Common myeloid progenitor, CD34-positive (primary cell): Measurements from ENCODE around the gene LMBR1L.

Experiments used
- CTCF ChIA-PET: fragments of 350-600 bp; sonication (Branson Sonifier 250); formaldehyde crosslinking; loops from one replicate; lab custom pipeline; 2021; ENCODE audit warnings: antibody characterized with exemption; lab: Charles Lee
- POLR2A ChIA-PET: fragments of 350-600 bp; sonication (Branson Sonifier 250); formaldehyde crosslinking; loops from one replicate; lab custom pipeline; 2021; ENCODE audit warnings: antibody characterized with exemption; lab: Charles Lee
- DNase-seq, 3 donors: peaks; one replicate each; pipeline versions ENCODE4 v3.0.0 to v3.0.0-alpha.2; 2013
- H3K27ac ChIP-seq, 2 experiments: 1 replicate in 1 of 2; 2 replicates in 1 of 2; pipeline ENCODE4 v1.7.0; 2013; ENCODE audit warnings: inconsistent platforms in 2 of 2, low read length in 2 of 2, mild to moderate bottlenecking in 2 of 2, low read depth in 1 of 2, moderate library complexity in 1 of 2; ENCODE audit not compliant: severe bottlenecking in 2 of 2, insufficient read depth in 1 of 2, poor library complexity in 1 of 2
- H3K27me3 ChIP-seq, 5 experiments: replicated peaks in 2 of 5; 1 replicate in 3 of 5; 2 replicates in 2 of 5; pipeline versions ENCODE4 v1.6.1 to v1.7.0; 2013; ENCODE audit warnings: low read length in 4 of 5, mild to moderate bottlenecking in 2 of 5, moderate library complexity in 2 of 5, inconsistent platforms in 1 of 5; ENCODE audit not compliant: insufficient read depth in 5 of 5, control insufficient read depth in 4 of 5
- H3K36me3 ChIP-seq, 4 experiments: 1 replicate in 2 of 4; 2 replicates in 2 of 4; pipeline versions ENCODE4 v1.6.1 to v1.7.0; 2013; ENCODE audit warnings: low read length in 3 of 4, control low read depth in 1 of 4, mild to moderate bottlenecking in 1 of 4; ENCODE audit not compliant: control insufficient read depth in 4 of 4, insufficient read depth in 4 of 4
- H3K4me1 ChIP-seq, 4 experiments: 1 replicate in 3 of 4; 2 replicates in 1 of 4; pipeline versions ENCODE4 v1.6.1 to v1.7.1; 2013; ENCODE audit warnings: low read length in 3 of 4, mild to moderate bottlenecking in 3 of 4, control low read depth in 1 of 4, inconsistent platforms in 1 of 4, moderate library complexity in 1 of 4; ENCODE audit not compliant: control insufficient read depth in 4 of 4, insufficient read depth in 4 of 4; ENCODE audit errors: control extremely low read depth in 1 of 4
- H3K4me3 ChIP-seq, 7 experiments: 1 replicate in 4 of 7; 2 replicates in 3 of 7; pipeline versions ENCODE4 v1.5.1 to v1.7.0; 2013; ENCODE audit warnings: mild to moderate bottlenecking in 7 of 7, low read length in 6 of 7, moderate library complexity in 6 of 7, inconsistent platforms in 2 of 7, low read depth in 2 of 7, control low read depth in 1 of 7; ENCODE audit not compliant: insufficient read depth in 4 of 7, control insufficient read depth in 1 of 7; ENCODE audit errors: extremely low read depth in 1 of 7
- H3K9me3 ChIP-seq, 5 experiments: 1 replicate in 4 of 5; 2 replicates in 1 of 5; pipeline versions ENCODE4 v1.6.1 to v1.7.1; 2013; ENCODE audit warnings: low read length in 4 of 5, mild to moderate bottlenecking in 2 of 5, inconsistent platforms in 1 of 5, low read depth in 1 of 5, moderate library complexity in 1 of 5; ENCODE audit not compliant: control insufficient read depth in 4 of 5, insufficient read depth in 2 of 5; ENCODE audit errors: control extremely low read depth in 1 of 5
- WGBS: methylation state at CpG from one replicate; pipeline ENCODE4 v1.1.5; 2013; ENCODE audit not compliant: insufficient coverage; 5-methylcytosine and 5-hydroxymethylcytosine counted together

Gene LMBR1L

DNA sequence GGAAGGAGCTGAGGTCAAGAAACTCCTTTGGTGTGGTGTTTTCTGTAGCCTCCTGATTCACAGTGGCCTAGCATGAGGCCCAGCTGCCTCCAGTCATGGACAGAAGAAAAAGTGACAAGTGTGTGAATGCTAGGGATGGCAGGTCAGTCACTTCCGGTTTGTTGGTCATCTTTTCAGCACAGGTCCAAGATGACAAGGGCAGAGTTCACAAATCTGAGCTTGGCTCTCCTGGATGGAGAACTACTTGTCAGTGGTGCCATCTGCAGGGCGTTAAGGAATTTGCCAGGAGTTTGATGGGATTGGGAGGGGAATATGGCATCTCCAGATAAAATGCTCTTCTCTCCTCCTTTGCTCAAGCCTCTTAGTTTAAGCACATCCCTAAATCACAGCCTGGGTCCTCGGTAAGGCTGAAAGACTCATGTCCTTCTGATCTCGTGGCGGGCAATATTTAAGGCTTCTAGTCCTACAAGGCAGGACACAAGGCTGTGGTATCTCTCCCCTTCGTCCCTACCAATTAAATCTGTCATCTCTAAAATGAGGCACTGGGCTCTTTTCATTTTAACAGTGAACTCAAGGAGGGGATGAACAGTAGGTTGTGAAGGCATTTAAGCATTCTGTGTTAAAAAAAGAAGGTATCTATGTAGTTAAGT lies 10.5 kb upstream of the LMBR1L start:
- CTCF ChIA-PET = interaction anchor here (0.9 to 5.8 kb wide), 7 partner anchors 10 to 116 kb away, joined by 3 to 22 read pairs (median 4); partner anchors contain the start of genes LMBR1L and TUBA1B
- POLR2A ChIA-PET = no interaction called here
- no peak overlapping the region for H3K27ac ChIP-seq
- no peaks in the 10 kb centered on the region for H3K36me3 ChIP-seq
- H3K4me3 ChIP-seq = no peak overlapping the region
- 76% methylated on average over 2 of the region's 6 CpGs for WGBS
- H3K9me3 ChIP-seq = no peaks in the 10 kb centered on the region
- peak in 1 of 3 donors; percentile 19 for DNase-seq
- H3K4me1 ChIP-seq = no peaks in the 10 kb centered on the region
- H3K27me3 ChIP-seq = no peaks in the 10 kb centered on the region

- WGBS = 61% methylated on average over 3 of the region's 6 CpGs
- Histone ChIP-seq H3K4me3 (peak overlapping the region in 5 of 7 experiments; percentile 33 to 98 (median 90)), H3K4me1 (peaks cover 4 to 21% (median 18%) of the 10 kb centered on the region in 4 experiments), H3K36me3 (peaks cover 0 to 7% (median 5%) of the 10 kb centered on the region in 4 experiments), H3K27me3 (no peaks in the 10 kb centered on the region), H3K27ac (peak overlapping the region; percentile 23 to 89), H3K9me3 (no peaks in the 10 kb centered on the region)
- ChIA-PET POLR2A (interaction anchor here (1.2 to 3.4 kb wide), 3 partner anchors 9 to 78 kb away, joined by 5 to 25 read pairs (median 7); partner anchors contain the start of genes TUBA1A and TUBA1B), CTCF (interaction anchor here (1.6 to 20.9 kb wide), 6 partner anchors 8 to 44 kb away, joined by 5 to 326 read pairs (median 105); partner anchors contain the start of genes DHH, RHEBL1 and TUBA1B)
- no peak for DNase-seq
Observed at GRCh38 chr12:49111206-49111605, 559 bp upstream of the LMBR1L start.

GRCh38 chr12:49109641-49110463 lies 795 bp downstream of the LMBR1L start:
- 6% methylated on average over 18 of the region's 33 CpGs for WGBS
- no peaks in the 10 kb centered on the region for H3K27me3 ChIP-seq
- H3K4me1 ChIP-seq = peaks cover 4 to 23% (median 20%) of the 10 kb centered on the region in 4 experiments
- peak overlapping the region; percentile 73 to 98 (median 90) for H3K4me3 ChIP-seq
- peaks cover 0 to 19% (median 14%) of the 10 kb centered on the region in 4 experiments for H3K36me3 ChIP-seq
- H3K27ac ChIP-seq = peak overlapping the region; percentile 72 to 89
- POLR2A ChIA-PET = interaction anchor here (1.2 to 3.4 kb wide), 3 partner anchors 8 to 79 kb away, joined by 5 to 25 read pairs (median 7); partner anchors contain the start of genes TUBA1A and TUBA1B
- DNase-seq = peak in 1 of 3 donors; percentile 20
- CTCF ChIA-PET = interaction anchor here (0.6 to 20.9 kb wide), 8 partner anchors 10 to 63 kb away, joined by 3 to 326 read pairs (median 22); partner anchors contain the start of genes DHH, RHEBL1 and TUBA1B
- H3K9me3 ChIP-seq = no peaks in the 10 kb centered on the region

DNA sequence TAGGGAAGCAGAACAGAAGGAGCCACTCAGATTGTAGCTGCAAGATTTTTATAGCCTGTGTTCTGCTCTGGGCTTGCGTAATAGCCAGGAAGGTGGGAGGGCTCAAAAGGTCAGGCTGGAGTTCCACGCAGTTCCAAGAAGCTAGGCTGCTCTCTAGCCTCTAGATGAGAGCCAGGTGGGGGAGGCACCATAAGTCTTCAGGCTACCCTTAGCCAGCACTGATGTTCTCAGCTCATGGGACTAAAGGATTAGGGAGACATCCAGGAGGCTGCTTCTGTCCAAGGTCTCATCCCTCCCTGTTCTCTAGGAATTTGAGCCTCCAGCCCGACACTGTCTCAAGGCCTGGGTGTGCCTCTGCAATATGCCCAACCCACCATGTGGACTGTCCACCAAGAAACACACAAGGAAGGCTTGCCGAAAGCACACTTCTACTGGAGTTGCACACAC lies 1.7 kb downstream of the LMBR1L start:
- Histone ChIP-seq H3K36me3 (peaks cover under 1 to 28% (median 16%) of the 10 kb centered on the region in 4 experiments), H3K9me3 (no peaks in the 10 kb centered on the region), H3K27ac (peak overlapping the region in 1 of 2 experiments; percentile 25), H3K4me1 (peaks cover 4 to 26% (median 21%) of the 10 kb centered on the region in 4 experiments), H3K4me3 (peak overlapping the region in 5 of 7 experiments; percentile 73 to 98 (median 90)), H3K27me3 (no peaks in the 10 kb centered on the region)
- ChIA-PET POLR2A (interaction anchor here (3.4 kb wide), 1 partner anchor 22 kb away, joined by 25 read pairs; the partner anchor contains the start of gene TUBA1B), CTCF (interaction anchor here (0.9 to 20.9 kb wide), 6 partner anchors 10 to 55 kb away, joined by 3 to 326 read pairs (median 105); partner anchors contain the start of genes DHH, RHEBL1 and TUBA1B)
- 20% methylated on average over 4 of the region's 4 CpGs for whole genome bisulfite sequencing
- peak; percentile 26 to 62 (median 53) for DNase-seq

GRCh38 chr12:49105504-49106084 lies 5.1 kb downstream of the LMBR1L start:
- Histone ChIP-seq H3K36me3 (peaks cover 19 to 61% (median 46%) of the 10 kb centered on the region in 4 experiments), H3K27ac (no peak overlapping the region), H3K4me1 (peaks cover 4 to 22% (median 20%) of the 10 kb centered on the region in 4 experiments), H3K9me3 (no peaks in the 10 kb centered on the region), H3K4me3 (no peak overlapping the region), H3K27me3 (no peaks in the 10 kb centered on the region)
- ChIA-PET CTCF (interaction anchor here (1.6 to 20.9 kb wide), 6 partner anchors 10 to 130 kb away, joined by 4 to 326 read pairs (median 99); partner anchors contain the start of genes DHH, RHEBL1 and TUBA1B), POLR2A (no interaction called here)
- no peak for DNase-seq
- WGBS = 96% methylated on average over 4 of the region's 9 CpGs

- Histone ChIP-seq H3K4me3 (no peak overlapping the region), H3K36me3 (peaks cover 19 to 69% (median 52%) of the 10 kb centered on the region in 4 experiments), H3K27ac (no peak overlapping the region), H3K4me1 (peaks cover 4 to 20% (median 18%) of the 10 kb centered on the region in 4 experiments), H3K27me3 (no peaks in the 10 kb centered on the region), H3K9me3 (no peaks in the 10 kb centered on the region)
- no peak for DNase-seq
- 100% methylated on average over 1 of the region's 3 CpGs for WGBS
- CTCF ChIA-PET = interaction anchor here (0.9 to 20.9 kb wide), 6 partner anchors 9 to 62 kb away, joined by 3 to 326 read pairs (median 99); partner anchors contain the start of genes DHH, RHEBL1 and TUBA1B
- POLR2A ChIA-PET = no interaction called here
Observed at GRCh38 chr12:49104822-49105221, 5.8 kb downstream of the LMBR1L start.
